H1 (cell line): ENCODE measurements around the gene NFIA. TPM values are rescaled to one million over a fixed set of nuclear protein-coding genes. Genes with fewer than 3 reads are reported as not detected.

Experiments used
- CTCF ChIA-PET: fragments of 300-600 bp; sonication (Branson Sonifier 250); formaldehyde crosslinking; loops from one replicate; lab custom pipeline; 2021; ENCODE audit not compliant: partially characterized antibody; lab: Charles Lee
- POLR2A ChIA-PET: fragments of 300-600 bp; sonication (Branson Sonifier 250); formaldehyde crosslinking; loops from one replicate; lab custom pipeline; 2021; ENCODE audit warnings: inconsistent platforms; ENCODE audit not compliant: partially characterized antibody; lab: Charles Lee
- DNase-seq, 2 experiments: peaks; one replicate each; pipeline versions ENCODE4 v3.0.0 to v3.0.0-alpha.2; 2010 to 2022; ENCODE audit warnings: low spot score in 2 of 2, low read depth in 1 of 2, mixed read lengths in 1 of 2
- FAIRE-seq: peaks from 2 replicates; lab custom pipeline; 2011; peaks lifted over from hg19 to GRCh38; lab: Jason Lieb, UNC
- H2AFZ ChIP-seq: 2 replicates; pipeline ENCODE4 v1.8.1; 2012; ENCODE audit warnings: low read length, inconsistent platforms
- H2AK5ac ChIP-seq: 2 replicates; pipeline ENCODE4 v1.6.1; 2013; ENCODE audit warnings: low read depth, low read length
- H2BK120ac ChIP-seq: replicated peaks from 2 replicates; pipeline ENCODE3; 2013; ENCODE audit warnings: low read depth, low read length, inconsistent platforms
- H2BK12ac ChIP-seq: 2 replicates; pipeline ENCODE4 v1.6.1; 2013; ENCODE audit warnings: low read depth, low read length
- H2BK15ac ChIP-seq: 2 replicates; pipeline ENCODE4 v1.6.1; 2013; ENCODE audit warnings: low read length
- H2BK20ac ChIP-seq: 2 replicates; pipeline ENCODE4 v1.6.1; 2013; ENCODE audit warnings: low read length
- H2BK5ac ChIP-seq: 2 replicates; pipeline ENCODE4 v1.6.1; 2013; ENCODE audit warnings: low read depth, low read length
- H3K14ac ChIP-seq: 2 replicates; pipeline ENCODE4 v1.6.1; 2013; ENCODE audit warnings: inconsistent platforms; ENCODE audit not compliant: insufficient read length
- H3K18ac ChIP-seq: 2 replicates; pipeline ENCODE4 v1.6.1; 2013; ENCODE audit warnings: low read length; ENCODE audit errors: extremely low read depth
- H3K23ac ChIP-seq: 2 replicates; pipeline ENCODE4 v1.6.1; 2013; ENCODE audit warnings: inconsistent platforms; ENCODE audit not compliant: insufficient read length
- H3K23me2 ChIP-seq: 2 replicates; pipeline ENCODE4 v1.6.1; 2013; ENCODE audit warnings: low read depth, low read length
- H3K27ac ChIP-seq: 2 replicates; pipeline ENCODE4 v1.6.1; 2011; ENCODE audit warnings: low read depth, low read length, inconsistent platforms
- H3K27me3 ChIP-seq, 4 experiments: replicated peaks in 1 of 4; 1 replicate in 1 of 4; 2 replicates in 3 of 4; pipeline versions ENCODE4 v1.6.1 to v1.8.1; 2011 to 2013; ENCODE audit warnings: low read length in 3 of 4, mild to moderate bottlenecking in 3 of 4, inconsistent platforms in 2 of 4, mixed read lengths in 2 of 4, moderate library complexity in 1 of 4; ENCODE audit not compliant: control insufficient read depth in 3 of 4, insufficient read depth in 3 of 4; ENCODE audit errors: extremely low read depth in 1 of 4
- H3K36me3 ChIP-seq, 4 experiments: 2 replicates each; pipeline versions ENCODE4 v1.6.1 to v1.8.1; 2011 to 2013; ENCODE audit warnings: mild to moderate bottlenecking in 4 of 4, low read length in 3 of 4, moderate library complexity in 2 of 4, control low read depth in 1 of 4, inconsistent platforms in 1 of 4; ENCODE audit not compliant: insufficient read depth in 4 of 4, control insufficient read depth in 2 of 4
- H3K4ac ChIP-seq: replicated peaks from 2 replicates; pipeline ENCODE3; 2013; ENCODE audit warnings: low read length, low read depth, mixed read lengths, inconsistent platforms; ENCODE audit not compliant: insufficient read length
- H3K4me1 ChIP-seq, 4 experiments: replicated peaks in 1 of 4; 1 replicate in 1 of 4; 2 replicates in 3 of 4; pipeline versions ENCODE4 v1.6.1 to v1.8.1; 2011 to 2013; ENCODE audit warnings: low read length in 3 of 4, inconsistent platforms in 2 of 4, mixed read lengths in 1 of 4; ENCODE audit not compliant: insufficient read depth in 4 of 4, control insufficient read depth in 3 of 4
- H3K4me2 ChIP-seq, 2 experiments: 2 replicates each; pipeline versions ENCODE4 v1.6.1 to v1.8.1; 2011 to 2013; ENCODE audit warnings: low read depth in 2 of 2, low read length in 2 of 2, control low read depth in 1 of 2, inconsistent platforms in 1 of 2, mild to moderate bottlenecking in 1 of 2; ENCODE audit not compliant: insufficient read depth in 1 of 2
- H3K4me3 ChIP-seq, 4 experiments: fragments of 200-600, 300-600 bp in 1 of 4; sonication (generic), shearing (Covaris generic), sonication (Bioruptor Twin) in 1 of 4; 2 replicates each; pipeline versions ENCODE4 v1.5.1 to v1.8.1; 2011 to 2016; ENCODE audit warnings: low read length in 4 of 4, low read depth in 3 of 4, control low read depth in 2 of 4, inconsistent platforms in 2 of 4, mild to moderate bottlenecking in 2 of 4, mixed read lengths in 1 of 4, moderate library complexity in 1 of 4; ENCODE audit not compliant: insufficient read depth in 2 of 4; ENCODE audit errors: extremely low read depth in 1 of 4
- H3K56ac ChIP-seq: replicated peaks from 2 replicates; pipeline ENCODE3; 2013; ENCODE audit warnings: low read depth, mild to moderate bottlenecking, mixed read lengths, low read length, inconsistent platforms; ENCODE audit not compliant: insufficient read length
- H3K79me1 ChIP-seq: 2 replicates; pipeline ENCODE4 v1.6.1; 2013; ENCODE audit warnings: low read depth, low read length, control low read depth
- H3K79me2 ChIP-seq, 2 experiments: 2 replicates each; pipeline versions ENCODE4 v1.6.1 to v1.8.1; 2012 to 2013; ENCODE audit warnings: low read length in 2 of 2, mild to moderate bottlenecking in 2 of 2, inconsistent platforms in 1 of 2; ENCODE audit not compliant: insufficient read depth in 2 of 2, control insufficient read depth in 1 of 2
- H3K9ac ChIP-seq, 4 experiments: replicated peaks in 1 of 4; 1 replicate in 1 of 4; 2 replicates in 3 of 4; pipeline versions ENCODE4 v1.6.1 to v1.8.1; 2011 to 2013; ENCODE audit warnings: low read depth in 3 of 4, low read length in 3 of 4, control low read depth in 2 of 4, mild to moderate bottlenecking in 2 of 4, moderate library complexity in 2 of 4, inconsistent platforms in 1 of 4; ENCODE audit errors: extremely low read depth in 1 of 4
- H3K9me3 ChIP-seq, 2 experiments: 2 replicates each; pipeline versions ENCODE4 v1.6.1 to v1.8.1; 2012 to 2013; ENCODE audit warnings: mild to moderate bottlenecking in 2 of 2, moderate library complexity in 2 of 2, control low read depth in 1 of 2, inconsistent platforms in 1 of 2, low read depth in 1 of 2, low read length in 1 of 2, mixed read lengths in 1 of 2; ENCODE audit not compliant: insufficient read depth in 2 of 2
- H4K20me1 ChIP-seq, 2 experiments: replicated peaks in 1 of 2; 2 replicates each; pipeline versions ENCODE3 to v1.8.1; 2011 to 2013; ENCODE audit warnings: inconsistent platforms in 2 of 2, low read length in 2 of 2, mild to moderate bottlenecking in 1 of 2; ENCODE audit not compliant: insufficient read depth in 2 of 2, control insufficient read depth in 1 of 2
- H4K5ac ChIP-seq: 2 replicates; pipeline ENCODE4 v1.6.1; 2013; ENCODE audit warnings: low read length, low read depth, mixed read lengths, inconsistent platforms; ENCODE audit not compliant: insufficient read length
- H4K8ac ChIP-seq: 2 replicates; pipeline ENCODE4 v1.8.0; 2013; ENCODE audit warnings: mild to moderate bottlenecking, moderate library complexity, low read length, inconsistent platforms; ENCODE audit not compliant: insufficient read depth; ENCODE audit errors: extremely low read depth
- H4K91ac ChIP-seq: replicated peaks from 2 replicates; pipeline ENCODE3; 2013; ENCODE audit warnings: low read length, mixed read lengths, inconsistent platforms; ENCODE audit not compliant: insufficient read length
- CHD2 ChIP-seq: IDR thresholded peaks from 2 replicates; pipeline ENCODE4 v1.6.1; 2012; ENCODE audit warnings: low read length, improper control_type of control experiment
- NANOG ChIP-seq: IDR thresholded peaks from 2 replicates; pipeline ENCODE4 v1.6.1; 2011; ENCODE audit warnings: low read length, low read depth, mild to moderate bottlenecking, inconsistent platforms; ENCODE audit not compliant: insufficient read depth, poor library complexity, severe bottlenecking
- SIX5 ChIP-seq: IDR thresholded peaks from 2 replicates; pipeline ENCODE4 v1.6.1; 2011; ENCODE audit warnings: mild to moderate bottlenecking, low read depth, low read length
- SP4 ChIP-seq: IDR thresholded peaks from 2 replicates; pipeline ENCODE4 v1.6.1; 2012; ENCODE audit warnings: low read length, inconsistent platforms
- YY1 ChIP-seq: IDR thresholded peaks from 2 replicates; pipeline ENCODE4 v1.6.1; 2011; ENCODE audit warnings: low read depth, mild to moderate bottlenecking, low read length
- WGBS, 2 experiments: shearing (Covaris generic) in 1 of 2; methylation state at CpG; one replicate each; pipeline versions ENCODE4 v1.1.6 to v1.1.7; 2013 to 2015; ENCODE audit warnings: low lambda C conversion rate in 2 of 2, mixed read lengths in 2 of 2, inconsistent platforms in 1 of 2, low coverage in 1 of 2, missing lambda C conversion rate in 1 of 2; ENCODE audit not compliant: insufficient replicate concordance in 2 of 2, insufficient coverage in 1 of 2, insufficient read length in 1 of 2; ENCODE audit errors: extremely low coverage in 1 of 2, missing lambda C conversion rate in 1 of 2; 5-methylcytosine and 5-hydroxymethylcytosine counted together
- polyA plus RNA-seq, 7 experiments: library from polyadenylated mRNA; depleted of rRNA in 3 of 7; stranded (reverse) in 5 of 7; unstranded in 2 of 7; fragments of >200 nt in 5 of 7; fragments of 200-250 nt in 2 of 7; gene quantifications; 1 replicate in 5 of 7; 2 replicates in 1 of 7; 4 replicates in 1 of 7; pipeline versions ENCODE4 v1.2.1 to v1.2.3, GENCODE V29; 2011 to 2013; ENCODE audit warnings: missing spikeins in 2 of 7, mixed read lengths in 2 of 7
- total RNA-seq: library from RNA; stranded (reverse); fragmentation: NEBNext Ultra II Directional; extraction: Animal tissue kit (Norgen Biotek cat#: 25700); gene quantifications from 2 replicates; pipeline ENCODE4 v1.2.1, GENCODE V29; 2021
- TF ChIP-seq, protein P1 (sequence below): IDR thresholded peaks from 2 replicates; pipeline ENCODE4 v1.6.1; 2012; ENCODE audit warnings: inconsistent platforms

NFIA gene
- total and polyA plus RNA-seq, 2 of the 8 experiments (the other 6 are each of a cell fraction or from before 2014, with no cell fraction given), result 1.8 to 2.3 TPM

DNA sequence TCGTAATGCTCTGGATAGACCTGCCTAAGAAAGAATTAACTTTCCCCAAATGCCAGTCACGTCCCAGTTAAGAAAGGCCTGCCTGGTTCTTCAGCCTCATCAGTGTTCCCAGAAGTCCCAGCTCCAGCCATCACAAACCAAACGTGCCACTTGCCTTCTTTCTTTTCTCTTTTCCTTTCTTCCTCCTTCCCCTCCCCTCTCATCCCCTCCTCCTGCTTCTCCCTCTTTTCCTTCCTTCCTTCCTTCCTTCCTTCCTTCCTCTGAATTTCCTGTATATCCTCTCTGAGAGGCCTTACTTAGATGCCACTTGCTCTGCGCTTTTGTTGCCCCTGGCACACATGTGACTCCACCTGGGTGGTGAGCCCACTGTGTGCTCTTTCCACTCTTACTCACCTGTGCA is 228.2 kb downstream of the NFIA start:
- Histone ChIP-seq H3K14ac (no peak overlapping the region), H3K27me3 (no peaks in the 10 kb centered on the region), H2BK15ac (no peak overlapping the region), H3K9me3 (peaks cover 2 to 3% of the 10 kb centered on the region in 2 experiments; a peak in 1 of 4 replicates), H3K23me2 (no peaks in the 10 kb centered on the region), H3K36me3 (no peaks in the 10 kb centered on the region), H3K56ac (no peak overlapping the region), H3K79me1 (no peaks in the 10 kb centered on the region), H3K27ac (no peak overlapping the region), H2AK5ac (no peak overlapping the region), H4K5ac (no peak overlapping the region), H4K20me1 (no peaks in the 10 kb centered on the region), H2BK12ac (no peak overlapping the region), H3K23ac (no peak overlapping the region), H4K91ac (no peak overlapping the region), H2BK5ac (no peak overlapping the region), H2BK20ac (no peak overlapping the region), H3K4me2 (no peak overlapping the region), H2AFZ (no peak overlapping the region), H3K4me1 (peaks cover 0 to 3% (median 0%) of the 10 kb centered on the region in 4 experiments; a peak in 1 of 7 replicates), H3K9ac (no peak overlapping the region; a peak in 1 of 7 replicates), H3K4ac (no peak overlapping the region), H2BK120ac (no peak overlapping the region), H4K8ac (no peak overlapping the region), H3K4me3 (no peak overlapping the region), H3K18ac (no peak overlapping the region), H3K79me2 (no peaks in the 10 kb centered on the region)
- TF ChIP-seq NANOG (no peak), SIX5 (no peak), YY1 (no peak), CHD2 (no peak), SP4 (no peak)
- TF ChIP-seq, protein P1, sequence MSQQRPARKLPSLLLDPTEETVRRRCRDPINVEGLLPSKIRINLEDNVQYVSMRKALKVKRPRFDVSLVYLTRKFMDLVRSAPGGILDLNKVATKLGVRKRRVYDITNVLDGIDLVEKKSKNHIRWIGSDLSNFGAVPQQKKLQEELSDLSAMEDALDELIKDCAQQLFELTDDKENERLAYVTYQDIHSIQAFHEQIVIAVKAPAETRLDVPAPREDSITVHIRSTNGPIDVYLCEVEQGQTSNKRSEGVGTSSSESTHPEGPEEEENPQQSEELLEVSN, result no peak
- DNase-seq (no peak), FAIRE-seq (no peak)
- ChIA-PET POLR2A (no interaction called here), CTCF (no interaction called here)
- WGBS, 2 experiments, result 86% methylated on average over 4 of the region's 4 CpGs; no CpG with 5 or more reads in 1 of the 2 experiments
